OCI-LY1 (cell line): Measurements from ENCODE around the gene GZMM.

Source experiments
- H2AFZ ChIP-seq: fragments of 200-600 bp; sonication (generic), shearing (Covaris generic); 2 replicates; pipeline ENCODE4 v1.6.0; 2014; ENCODE audit warnings: antibody characterized with exemption, mild to moderate bottlenecking, low read length
- H3F3A ChIP-seq: fragments of 200-600 bp; sonication (generic), shearing (Covaris generic); 2 replicates; pipeline ENCODE4 v1.6.0; 2014; ENCODE audit warnings: mild to moderate bottlenecking, antibody characterized with exemption, low read length, moderate library complexity; ENCODE audit not compliant: insufficient read depth
- H3K27ac ChIP-seq: fragments of 200-600 bp; sonication (generic); 2 replicates; pipeline ENCODE4 v1.5.1; 2014; ENCODE audit warnings: low read length, mixed run types, mild to moderate bottlenecking, low read depth; ENCODE audit not compliant: poor library complexity, severe bottlenecking
- H3K27me3 ChIP-seq: fragments of 200-600 bp; sonication (generic); 2 replicates; pipeline ENCODE4 v1.6.0; 2014; ENCODE audit warnings: antibody characterized with exemption, mild to moderate bottlenecking, low read length, moderate library complexity; ENCODE audit not compliant: insufficient read depth
- H3K36me3 ChIP-seq: fragments of 200-600 bp; sonication (generic); 2 replicates; pipeline ENCODE4 v1.6.1; 2014; ENCODE audit warnings: mild to moderate bottlenecking, antibody characterized with exemption, low read length, moderate library complexity, mixed read lengths; ENCODE audit not compliant: insufficient read depth
- H3K4me1 ChIP-seq: fragments of 200-600 bp; sonication (generic); 2 replicates; pipeline ENCODE4 v1.5.1; 2014; ENCODE audit warnings: mild to moderate bottlenecking, low read length, moderate library complexity; ENCODE audit not compliant: insufficient read depth, severe bottlenecking
- H3K4me2 ChIP-seq: fragments of 200-600 bp; sonication (generic), shearing (Covaris generic); 2 replicates; pipeline ENCODE4 v1.6.1; 2014; ENCODE audit warnings: low read length
- H3K4me3 ChIP-seq: fragments of 200-600 bp; sonication (generic); 2 replicates; pipeline ENCODE4 v1.5.1; 2014; ENCODE audit warnings: low read length, low read depth, mild to moderate bottlenecking, mixed read lengths; ENCODE audit not compliant: poor library complexity, severe bottlenecking
- H3K79me2 ChIP-seq: fragments of 200-600 bp; shearing (Covaris generic); 2 replicates; pipeline ENCODE4 v1.6.1; 2016; ENCODE audit warnings: mixed run types, low read length, mixed read lengths; ENCODE audit not compliant: insufficient read depth
- H3K9ac ChIP-seq: fragments of 200-600 bp; sonication (generic), shearing (Covaris generic); 2 replicates; pipeline ENCODE4 v1.6.1; 2014; ENCODE audit warnings: mild to moderate bottlenecking, low read length, mixed read lengths
- H3K9me2 ChIP-seq: fragments of 200-600 bp; sonication (generic), shearing (Covaris generic); 2 replicates; pipeline ENCODE4 v1.6.1; 2014; ENCODE audit warnings: low read depth, mild to moderate bottlenecking, low read length, mixed read lengths
- H3K9me3 ChIP-seq: fragments of 200-600 bp; shearing (Covaris generic); 2 replicates; pipeline ENCODE4 v1.6.1; 2014; ENCODE audit warnings: low read length, mixed read lengths
- H4K20me1 ChIP-seq: fragments of 200-600 bp; sonication (generic), shearing (Covaris generic); 2 replicates; pipeline ENCODE4 v1.6.0; 2016; ENCODE audit warnings: mild to moderate bottlenecking, low read length; ENCODE audit not compliant: insufficient read depth
- CTCF ChIP-seq: fragments of 200-600 bp; sonication (generic), shearing (Covaris generic); IDR thresholded peaks from 2 replicates; pipeline ENCODE4 v1.5.1; 2017; ENCODE audit warnings: mild to moderate bottlenecking, antibody characterized with exemption, low read length, moderate library complexity, mixed read lengths
- EZH2 ChIP-seq: fragments of 200-600 bp; sonication (generic), shearing (Covaris generic); IDR thresholded peaks from 2 replicates; pipeline ENCODE4 v1.8.0; 2017; ENCODE audit warnings: borderline replicate concordance, mixed run types, mild to moderate bottlenecking, antibody characterized with exemption, low read length, moderate library complexity, mixed read lengths

The GZMM gene

GRCh38 chr19:590396-590745, 46.5 kb downstream of the GZMM start:
- no peaks in the 10 kb centered on the region for H3F3A ChIP-seq
- H3K27me3 ChIP-seq, result peaks cover 4% of the 10 kb centered on the region; the same call in 1 of the 2 replicates
- H3K4me1 ChIP-seq, result no peaks in the 10 kb centered on the region
- H2AFZ ChIP-seq, result no peak overlapping the region
- no peaks in the 10 kb centered on the region for H3K9me2 ChIP-seq
- TF ChIP-seq CTCF, result no peak
- no peak for TF ChIP-seq EZH2
- H3K9me3 ChIP-seq, result no peaks in the 10 kb centered on the region
- H3K4me2 ChIP-seq, result no peak overlapping the region
- H3K36me3 ChIP-seq, result no peaks in the 10 kb centered on the region
- no peak overlapping the region for H3K27ac ChIP-seq
- no peaks in the 10 kb centered on the region for H3K79me2 ChIP-seq
- H3K9ac ChIP-seq, result no peak overlapping the region
- H4K20me1 ChIP-seq, result no peaks in the 10 kb centered on the region
- no peak overlapping the region for H3K4me3 ChIP-seq

DNA sequence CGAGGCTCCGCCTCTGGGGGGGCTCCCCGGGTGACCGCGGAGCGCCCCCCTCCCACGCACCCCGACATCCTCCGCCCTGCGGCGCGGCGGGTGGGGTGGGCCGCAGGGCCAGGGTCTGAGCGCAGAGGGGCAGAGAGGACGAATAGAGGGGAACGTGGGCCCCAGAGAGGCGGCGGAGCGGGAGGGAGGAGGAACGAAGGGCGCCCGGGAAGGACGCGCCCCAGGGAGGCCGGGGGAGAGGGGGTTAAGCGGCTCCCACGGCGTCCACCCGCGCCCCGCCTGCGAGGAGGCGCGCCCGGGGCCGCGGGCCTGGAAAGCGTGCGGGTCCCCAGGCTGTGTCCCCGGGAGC, 46.9 kb downstream of the GZMM start:
- Histone ChIP-seq H3K4me3 (no peak overlapping the region), H3F3A (no peaks in the 10 kb centered on the region), H3K36me3 (no peaks in the 10 kb centered on the region), H3K27ac (no peak overlapping the region), H4K20me1 (no peaks in the 10 kb centered on the region), H3K9me3 (no peaks in the 10 kb centered on the region), H3K9ac (no peak overlapping the region), H3K27me3 (peaks cover 4% of the 10 kb centered on the region), H3K9me2 (no peaks in the 10 kb centered on the region), H3K4me1 (no peaks in the 10 kb centered on the region), H2AFZ (no peak overlapping the region), H3K4me2 (no peak overlapping the region), H3K79me2 (no peaks in the 10 kb centered on the region)
- TF ChIP-seq EZH2, result no peak
- TF ChIP-seq CTCF, result no peak

DNA sequence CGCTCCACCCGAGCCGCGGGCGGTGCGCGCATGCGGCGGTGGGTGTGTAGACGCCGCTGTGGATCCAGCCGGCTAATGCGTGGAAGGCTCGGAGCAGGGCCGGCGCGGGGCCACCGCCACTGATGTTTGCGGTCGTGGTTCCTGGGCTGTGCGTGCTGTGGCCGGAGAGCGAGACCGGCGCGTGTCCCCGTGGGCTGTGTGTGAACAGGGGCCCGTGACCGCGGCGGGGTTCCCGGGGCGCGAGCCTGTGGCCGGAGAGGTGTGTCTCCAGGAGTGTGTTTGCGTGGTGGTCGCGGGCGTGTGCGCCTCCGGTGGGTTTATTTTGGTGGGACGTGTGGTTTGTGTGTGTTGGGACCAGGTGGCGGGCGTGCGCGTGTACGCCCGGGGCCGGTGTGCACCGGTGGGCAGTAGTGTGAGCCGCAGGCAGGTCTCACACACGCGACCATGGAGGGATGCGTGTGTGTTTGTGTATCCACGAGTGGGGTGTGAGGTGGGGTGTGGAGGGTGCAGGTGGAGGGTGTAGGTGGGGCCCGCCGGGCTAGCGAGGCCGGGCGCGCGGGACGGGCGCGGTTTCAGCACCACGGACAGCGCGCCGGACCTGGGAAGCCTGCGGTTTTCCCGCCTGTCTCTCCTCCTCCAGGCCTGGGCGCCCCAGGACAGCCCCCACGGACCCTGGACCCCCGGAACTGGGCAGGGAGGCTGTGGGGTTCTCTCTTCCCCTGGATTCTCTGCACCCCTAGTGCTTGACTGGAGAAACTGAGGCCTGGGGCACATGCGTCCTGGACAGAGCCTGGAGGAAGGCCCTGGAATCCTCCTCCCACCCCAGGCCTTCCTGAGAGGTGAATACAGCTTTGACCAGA, 47.5 kb downstream of the GZMM start:
- TF ChIP-seq EZH2, result no peak
- no peak for TF ChIP-seq CTCF
- Histone ChIP-seq H3K4me3 (no peak overlapping the region), H2AFZ (no peak overlapping the region), H3K4me1 (no peaks in the 10 kb centered on the region), H3K79me2 (no peaks in the 10 kb centered on the region), H3K9me3 (no peaks in the 10 kb centered on the region), H3K9ac (no peak overlapping the region), H3K9me2 (no peaks in the 10 kb centered on the region), H4K20me1 (no peaks in the 10 kb centered on the region), H3K4me2 (no peak overlapping the region), H3K36me3 (no peaks in the 10 kb centered on the region), H3K27me3 (peaks cover 10% of the 10 kb centered on the region), H3F3A (no peaks in the 10 kb centered on the region), H3K27ac (no peak overlapping the region)
